ENCODE data around the gene HSPA1L.

Gene HSPA1L

DNA sequence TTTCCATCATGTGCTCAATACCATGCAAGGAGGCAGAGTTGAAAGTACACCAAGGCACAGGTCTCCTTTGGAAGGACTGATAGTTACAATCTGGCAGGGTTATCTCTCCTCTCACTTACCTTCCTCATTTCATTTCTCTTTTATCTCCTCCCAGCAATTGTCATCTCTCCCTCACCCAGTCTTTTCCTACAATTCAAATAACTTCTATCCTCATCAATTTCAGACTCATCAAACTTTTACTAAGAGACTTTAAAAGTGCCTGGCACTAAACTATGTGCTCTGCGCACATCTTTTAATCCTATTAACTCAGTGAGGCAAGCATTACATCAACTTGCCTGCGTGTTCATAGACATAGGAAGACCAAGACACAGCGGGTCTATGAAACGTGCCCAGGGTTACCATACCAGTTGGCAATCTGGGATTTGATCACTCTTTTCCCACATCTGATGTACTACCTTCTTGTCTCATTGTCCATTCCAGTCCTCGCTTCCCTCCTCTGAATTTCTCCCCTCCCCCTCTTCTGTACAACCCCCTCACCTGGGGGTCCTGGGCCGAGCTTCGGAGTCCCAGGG, 20.7 kb downstream of the HSPA1L start:
- TF ChIP-seq SIN3A (IDR thresholded peaks at IDR 0.05; ENCODE audit: borderline replicate concordance, insufficient read depth, low read length) (no peak), TAF1 (IDR thresholded peaks at IDR 0.05; ENCODE audit: borderline replicate concordance, insufficient read depth, low read length) (peak; percentile 13; the same call in 1 of the 2 replicates), FOXP2 (optimal IDR thresholded peaks at IDR 0.05; ENCODE audit: borderline replicate concordance, extremely low read depth, extremely low read length, insufficient read depth) (no peak)

DNA sequence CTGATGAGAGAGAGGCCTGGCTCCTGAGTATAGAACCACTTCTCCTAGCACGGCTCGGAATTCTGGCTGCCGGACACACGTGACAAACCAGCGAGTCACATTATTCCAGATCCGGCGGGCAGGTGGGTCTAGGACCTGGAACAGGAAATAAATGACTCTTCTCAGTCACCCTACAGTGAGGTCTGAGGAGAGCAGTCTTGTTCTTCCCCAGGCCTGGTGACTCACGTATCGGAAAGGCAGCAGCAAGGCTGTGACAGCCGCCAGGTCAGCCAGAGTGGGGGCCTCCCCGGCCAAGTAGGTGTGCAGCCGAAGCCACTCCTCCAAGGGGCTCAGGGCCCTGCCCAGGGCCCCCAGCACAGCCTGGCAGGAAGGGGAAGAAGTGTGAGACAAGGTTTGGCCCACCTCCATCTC, 22.3 kb downstream of the HSPA1L start:
- TF ChIP-seq, protein P1, sequence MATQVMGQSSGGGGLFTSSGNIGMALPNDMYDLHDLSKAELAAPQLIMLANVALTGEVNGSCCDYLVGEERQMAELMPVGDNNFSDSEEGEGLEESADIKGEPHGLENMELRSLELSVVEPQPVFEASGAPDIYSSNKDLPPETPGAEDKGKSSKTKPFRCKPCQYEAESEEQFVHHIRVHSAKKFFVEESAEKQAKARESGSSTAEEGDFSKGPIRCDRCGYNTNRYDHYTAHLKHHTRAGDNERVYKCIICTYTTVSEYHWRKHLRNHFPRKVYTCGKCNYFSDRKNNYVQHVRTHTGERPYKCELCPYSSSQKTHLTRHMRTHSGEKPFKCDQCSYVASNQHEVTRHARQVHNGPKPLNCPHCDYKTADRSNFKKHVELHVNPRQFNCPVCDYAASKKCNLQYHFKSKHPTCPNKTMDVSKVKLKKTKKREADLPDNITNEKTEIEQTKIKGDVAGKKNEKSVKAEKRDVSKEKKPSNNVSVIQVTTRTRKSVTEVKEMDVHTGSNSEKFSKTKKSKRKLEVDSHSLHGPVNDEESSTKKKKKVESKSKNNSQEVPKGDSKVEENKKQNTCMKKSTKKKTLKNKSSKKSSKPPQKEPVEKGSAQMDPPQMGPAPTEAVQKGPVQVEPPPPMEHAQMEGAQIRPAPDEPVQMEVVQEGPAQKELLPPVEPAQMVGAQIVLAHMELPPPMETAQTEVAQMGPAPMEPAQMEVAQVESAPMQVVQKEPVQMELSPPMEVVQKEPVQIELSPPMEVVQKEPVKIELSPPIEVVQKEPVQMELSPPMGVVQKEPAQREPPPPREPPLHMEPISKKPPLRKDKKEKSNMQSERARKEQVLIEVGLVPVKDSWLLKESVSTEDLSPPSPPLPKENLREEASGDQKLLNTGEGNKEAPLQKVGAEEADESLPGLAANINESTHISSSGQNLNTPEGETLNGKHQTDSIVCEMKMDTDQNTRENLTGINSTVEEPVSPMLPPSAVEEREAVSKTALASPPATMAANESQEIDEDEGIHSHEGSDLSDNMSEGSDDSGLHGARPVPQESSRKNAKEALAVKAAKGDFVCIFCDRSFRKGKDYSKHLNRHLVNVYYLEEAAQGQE (IDR thresholded peaks at IDR 0.05; ENCODE audit: insufficient read depth in 1 of 2, low read depth in 2 of 2, low read length in 2 of 2): no peak
- TF ChIP-seq TAF1 (IDR thresholded peaks at IDR 0.05; ENCODE audit: borderline replicate concordance, insufficient read depth, low read length): no peak
- no peak for TF ChIP-seq POLR2AphosphoS5 (IDR thresholded peaks at IDR 0.05; ENCODE audit: low read depth, low read length)
- no peak for TF ChIP-seq SIN3A (IDR thresholded peaks at IDR 0.05; ENCODE audit: borderline replicate concordance, insufficient read depth, low read length)
- TF ChIP-seq FOXP2 (optimal IDR thresholded peaks at IDR 0.05; ENCODE audit: borderline replicate concordance, extremely low read depth, extremely low read length, insufficient read depth): no peak

DNA sequence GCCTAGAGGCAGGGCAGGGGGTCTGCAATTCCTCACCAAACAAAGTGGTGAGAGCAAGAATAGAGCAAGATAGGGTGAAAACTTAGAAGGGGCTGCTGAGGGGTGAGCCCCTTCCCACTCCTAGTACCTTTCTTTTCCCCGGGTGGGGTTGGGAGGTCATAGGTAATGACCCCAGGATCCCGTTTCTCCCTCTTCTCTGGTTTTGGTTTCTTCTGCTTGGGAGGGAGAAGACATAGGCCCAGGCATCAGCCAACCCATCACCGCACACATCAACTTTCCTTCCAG, 23.1 kb downstream of the HSPA1L start:
- TF ChIP-seq FOXP2 (optimal IDR thresholded peaks at IDR 0.05; ENCODE audit: borderline replicate concordance, extremely low read depth, extremely low read length, insufficient read depth) (no peak), SIN3A (IDR thresholded peaks at IDR 0.05; ENCODE audit: borderline replicate concordance, insufficient read depth, low read length) (no peak), TAF1 (IDR thresholded peaks at IDR 0.05; ENCODE audit: borderline replicate concordance, insufficient read depth, low read length) (no peak), POLR2AphosphoS5 (IDR thresholded peaks at IDR 0.05; ENCODE audit: low read depth, low read length) (no peak)
- TF ChIP-seq, protein P1 (IDR thresholded peaks at IDR 0.05; ENCODE audit: insufficient read depth in 1 of 2, low read depth in 2 of 2, low read length in 2 of 2): no peak

DNA sequence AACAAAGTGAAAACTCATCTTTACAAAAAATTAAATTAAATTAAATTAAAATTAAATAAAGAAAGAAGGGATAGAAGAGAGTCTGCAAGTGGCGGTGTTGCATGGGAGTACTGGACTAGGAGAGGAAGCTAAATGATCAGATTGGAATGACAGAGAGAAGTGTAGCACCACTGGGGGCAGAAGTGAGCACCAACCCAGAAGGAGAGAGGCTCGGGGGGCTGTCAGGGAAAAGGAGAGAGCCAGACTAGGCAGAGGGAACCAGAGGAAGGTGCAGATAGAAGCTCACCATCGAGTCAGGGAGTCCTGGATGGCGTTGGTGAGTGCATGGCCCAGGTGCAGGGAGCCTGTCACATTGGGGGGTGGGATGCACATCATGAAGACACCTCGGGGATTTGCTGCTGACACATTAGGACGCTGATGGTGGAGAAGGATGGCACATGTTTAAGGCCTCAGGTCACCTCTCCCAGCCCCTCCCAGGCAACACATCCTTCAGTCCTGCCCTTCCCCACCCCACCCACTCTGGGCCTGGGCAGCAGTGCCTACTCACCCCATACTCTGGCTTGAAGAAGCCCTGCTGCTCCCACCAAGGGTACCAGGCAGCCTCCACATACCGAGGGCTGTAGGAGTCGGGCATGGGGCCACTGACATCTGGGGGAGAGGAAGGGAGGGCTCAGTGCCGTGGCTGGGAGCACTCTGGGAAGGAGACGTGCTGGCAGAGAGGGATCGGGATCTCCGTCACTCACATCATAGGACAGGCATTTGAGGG, 23.6 kb downstream of the HSPA1L start:
- TF ChIP-seq FOXP2 (optimal IDR thresholded peaks at IDR 0.05; ENCODE audit: borderline replicate concordance, extremely low read depth, extremely low read length, insufficient read depth): no peak
- peak; percentile 40 for TF ChIP-seq POLR2AphosphoS5 (IDR thresholded peaks at IDR 0.05; ENCODE audit: low read depth, low read length)
- TF ChIP-seq SIN3A (IDR thresholded peaks at IDR 0.05; ENCODE audit: borderline replicate concordance, insufficient read depth, low read length): no peak

DNA sequence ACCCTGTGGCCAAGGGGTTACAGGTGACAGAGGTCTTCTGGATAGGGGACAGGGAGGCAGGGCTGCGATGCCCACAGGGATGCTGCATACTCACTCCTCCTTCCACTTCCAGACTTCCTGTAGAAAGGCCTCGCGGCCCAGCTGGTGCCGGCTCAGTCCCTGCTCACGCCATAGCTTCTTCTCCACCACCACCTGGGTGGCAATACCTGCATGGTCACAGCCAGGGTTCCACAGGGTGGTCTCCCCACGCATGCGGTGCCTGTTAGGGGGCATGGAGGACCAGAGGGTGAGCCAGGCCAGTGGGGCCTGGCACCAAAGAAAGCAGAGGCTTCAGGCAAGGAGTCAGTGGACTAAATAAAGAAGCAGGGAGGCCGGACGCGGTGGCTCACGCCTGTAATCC, 29.6 kb downstream of the HSPA1L start:
- TF ChIP-seq TAF1 (IDR thresholded peaks at IDR 0.05; ENCODE audit: borderline replicate concordance, insufficient read depth, low read length) (no peak), SIN3A (IDR thresholded peaks at IDR 0.05; ENCODE audit: borderline replicate concordance, insufficient read depth, low read length) (no peak), POLR2AphosphoS5 (IDR thresholded peaks at IDR 0.05; ENCODE audit: low read depth, low read length) (no peak), FOXP2 (optimal IDR thresholded peaks at IDR 0.05; ENCODE audit: borderline replicate concordance, extremely low read depth, extremely low read length, insufficient read depth) (no peak)
- TF ChIP-seq, protein P1 (IDR thresholded peaks at IDR 0.05; ENCODE audit: insufficient read depth in 1 of 2, low read depth in 2 of 2, low read length in 2 of 2): no peak
